Testis (tissue), 3 donors: ENCODE results near the gene COL1A2. TPM values are rescaled to one million over a fixed set of nuclear protein-coding genes. Genes with fewer than 3 reads are reported as not detected.

Source experiments
- DNase-seq: peaks from one replicate; pipeline ENCODE4 v3.0.0-alpha.2; 2019
- H3K27ac ChIP-seq, 2 donors: fragments of 200-600 bp; sonication (generic); one replicate each; pipeline ENCODE4 v1.5.1; 2019
- H3K27me3 ChIP-seq: fragments of 200-600 bp; sonication (generic); one replicate; pipeline ENCODE4 v1.5.1; 2019
- H3K36me3 ChIP-seq: fragments of 200-600 bp; sonication (generic); one replicate; pipeline ENCODE4 v1.5.1; 2017; ENCODE audit warnings: low read depth; ENCODE audit errors: missing control alignments
- H3K4me1 ChIP-seq: fragments of 200-600 bp; sonication (generic); one replicate; pipeline ENCODE4 v1.5.1; 2019
- H3K4me3 ChIP-seq, 2 donors: fragments of 200-600 bp; sonication (generic); one replicate each; pipeline ENCODE4 v1.5.1; 2017 to 2019
- H3K9me3 ChIP-seq: fragments of 200-600 bp; sonication (generic); one replicate; pipeline ENCODE4 v1.5.1; 2017
- POLR2A ChIP-seq: fragments of 450-650 bp; IDR thresholded peaks from one replicate; pipeline ENCODE4 v1.6.1; 2017; ENCODE audit warnings: antibody characterized with exemption, mild to moderate bottlenecking, moderate library complexity
- WGBS, 2 donors: methylation state at CpG; one replicate each; pipeline ENCODE4 v1.1.5; 2018; 5-methylcytosine and 5-hydroxymethylcytosine counted together
- intact Hi-C: fragments of 100-400 bp; cut with DNase I; formaldehyde crosslinking; loops from one replicate; pipeline ENCODE4 v1.15.1; 2023; ENCODE audit warnings: low total_unique reads
- polyA plus RNA-seq: library from polyadenylated mRNA; stranded (reverse); fragments of 350-450 nt; fragmentation: Illumina TruSeq; extraction: RNeasy Lipid Tissue Mini Kit (QIAGEN cat#74804); gene quantifications from one replicate; pipeline ENCODE4 v1.2.3, GENCODE V29; 2014; ENCODE audit warnings: low read depth, low replicate concordance; ENCODE audit not compliant: insufficient read depth
- total RNA-seq, 2 donors: library from RNA; depleted of rRNA; stranded (reverse); fragments of >200 nt; gene quantifications; one replicate each; pipeline ENCODE4 v1.2.3, GENCODE V29; 2016
- TF ChIP-seq, protein P1 (sequence below), 3 experiments: fragments of 450-650 bp in 2 of 3; fragments of 200-600 bp in 1 of 3; sonication (generic) in 1 of 3; IDR thresholded peaks; one replicate each; pipeline ENCODE4 v1.5.1; 2016 to 2019; ENCODE audit warnings: antibody characterized with exemption in 3 of 3, mild to moderate bottlenecking in 2 of 3, moderate library complexity in 1 of 3

The COL1A2 gene
- total and polyA plus RNA-seq, 3 donors from 2014 or later, result 465 to 979 (median 866) TPM

DNA sequence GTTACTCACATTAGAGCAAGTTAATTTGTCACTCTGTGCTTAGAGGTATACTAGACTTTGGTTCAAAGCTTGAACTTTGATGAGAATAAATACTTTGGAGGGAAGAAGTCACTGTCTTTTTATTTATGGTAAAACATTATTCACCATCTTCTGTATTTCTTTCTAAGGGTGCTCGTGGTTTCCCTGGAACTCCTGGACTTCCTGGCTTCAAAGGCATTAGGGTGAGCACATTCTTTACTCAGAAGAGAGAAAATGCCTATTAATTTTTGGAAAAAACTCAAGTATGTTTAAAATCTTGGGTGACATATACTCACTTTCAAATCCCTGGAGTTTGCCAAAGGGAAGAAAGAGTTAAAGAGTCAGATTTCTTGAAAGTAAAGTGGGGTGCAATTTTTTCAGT is 10.8 kb downstream of the COL1A2 start:
- H3K9me3 ChIP-seq, result no peaks in the 10 kb centered on the region
- no peak overlapping the region for H3K4me3 ChIP-seq
- 62 to 65% methylated on average over 1 of the region's 1 CpG for WGBS, 2 donors
- H3K36me3 ChIP-seq, result no peaks in the 10 kb centered on the region
- peaks cover 7% of the 10 kb centered on the region for H3K4me1 ChIP-seq
- H3K27me3 ChIP-seq, result no peaks in the 10 kb centered on the region
- no peak for DNase-seq
- intact Hi-C loops, result no loop called here
- no peak for TF ChIP-seq POLR2A
- TF ChIP-seq, protein P1, sequence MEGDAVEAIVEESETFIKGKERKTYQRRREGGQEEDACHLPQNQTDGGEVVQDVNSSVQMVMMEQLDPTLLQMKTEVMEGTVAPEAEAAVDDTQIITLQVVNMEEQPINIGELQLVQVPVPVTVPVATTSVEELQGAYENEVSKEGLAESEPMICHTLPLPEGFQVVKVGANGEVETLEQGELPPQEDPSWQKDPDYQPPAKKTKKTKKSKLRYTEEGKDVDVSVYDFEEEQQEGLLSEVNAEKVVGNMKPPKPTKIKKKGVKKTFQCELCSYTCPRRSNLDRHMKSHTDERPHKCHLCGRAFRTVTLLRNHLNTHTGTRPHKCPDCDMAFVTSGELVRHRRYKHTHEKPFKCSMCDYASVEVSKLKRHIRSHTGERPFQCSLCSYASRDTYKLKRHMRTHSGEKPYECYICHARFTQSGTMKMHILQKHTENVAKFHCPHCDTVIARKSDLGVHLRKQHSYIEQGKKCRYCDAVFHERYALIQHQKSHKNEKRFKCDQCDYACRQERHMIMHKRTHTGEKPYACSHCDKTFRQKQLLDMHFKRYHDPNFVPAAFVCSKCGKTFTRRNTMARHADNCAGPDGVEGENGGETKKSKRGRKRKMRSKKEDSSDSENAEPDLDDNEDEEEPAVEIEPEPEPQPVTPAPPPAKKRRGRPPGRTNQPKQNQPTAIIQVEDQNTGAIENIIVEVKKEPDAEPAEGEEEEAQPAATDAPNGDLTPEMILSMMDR (IDR thresholded peaks at IDR 0.05), result no peak
- no peak overlapping the region for H3K27ac ChIP-seq

DNA sequence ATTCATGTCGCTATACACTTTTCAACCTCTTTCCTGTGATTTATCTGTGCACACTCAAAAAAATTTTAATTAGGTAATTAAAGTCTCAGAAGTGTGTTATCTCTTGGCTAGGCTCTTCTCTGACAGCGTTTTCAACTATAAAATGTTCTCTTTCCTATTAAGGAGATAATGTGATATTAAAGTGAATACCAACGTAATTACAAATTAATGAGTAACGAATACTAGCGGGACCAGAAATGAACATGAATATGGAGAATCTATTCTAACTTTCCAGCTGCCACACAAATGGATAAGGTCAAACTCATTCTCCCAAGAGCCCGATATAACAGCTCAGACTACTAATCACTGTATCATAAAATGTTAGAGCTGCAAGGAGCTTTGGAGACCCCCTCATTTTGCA is 12.0 kb downstream of the COL1A2 start:
- TF ChIP-seq POLR2A, result no peak
- TF ChIP-seq, protein P1 (IDR thresholded peaks at IDR 0.05), result no peak
- intact Hi-C loops, result no loop called here

DNA sequence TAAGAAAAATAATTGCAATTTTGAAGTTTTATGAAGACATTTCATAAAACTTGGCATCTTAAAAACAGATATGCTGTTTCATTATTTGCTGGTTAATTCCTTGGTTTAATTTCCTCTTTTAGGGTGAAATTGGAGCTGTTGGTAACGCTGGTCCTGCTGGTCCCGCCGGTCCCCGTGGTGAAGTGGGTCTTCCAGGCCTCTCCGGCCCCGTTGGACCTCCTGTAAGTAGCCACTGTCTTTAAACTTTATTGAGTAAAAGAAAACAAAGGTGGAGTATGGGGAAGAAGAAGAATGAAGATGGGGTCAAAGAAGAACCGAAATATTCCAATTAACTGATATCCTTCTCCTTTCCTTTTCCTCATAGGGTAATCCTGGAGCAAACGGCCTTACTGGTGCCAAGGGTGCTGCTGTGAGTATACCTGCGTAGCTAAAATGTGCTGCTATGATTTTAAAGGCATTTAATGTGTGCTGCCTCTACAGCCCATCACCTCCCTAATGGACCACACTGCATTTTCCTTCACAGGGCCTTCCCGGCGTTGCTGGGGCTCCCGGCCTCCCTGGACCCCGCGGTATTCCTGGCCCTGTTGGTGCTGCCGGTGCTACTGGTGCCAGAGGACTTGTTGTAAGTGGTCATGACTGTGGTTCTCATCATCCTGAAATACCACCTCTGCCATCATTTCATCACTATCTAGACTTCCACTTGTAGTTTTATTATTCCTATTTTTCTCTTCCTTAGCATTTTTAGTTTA is 14.7 kb downstream of the COL1A2 start:
- peaks cover 6% of the 10 kb centered on the region for H3K4me1 ChIP-seq
- H3K9me3 ChIP-seq, result no peaks in the 10 kb centered on the region
- TF ChIP-seq POLR2A, result no peak
- TF ChIP-seq, protein P1 (IDR thresholded peaks at IDR 0.05), result no peak
- H3K36me3 ChIP-seq, result no peaks in the 10 kb centered on the region
- no peaks in the 10 kb centered on the region for H3K27me3 ChIP-seq
- intact Hi-C loops, result no loop called here
- H3K4me3 ChIP-seq, result no peak overlapping the region
- H3K27ac ChIP-seq, result peak overlapping the region in 1 of 2 donors; percentile 60
- no peak for DNase-seq
- 71 to 76% methylated on average over 15 of the region's 15 CpGs for WGBS, 2 donors

More for the DNA sequence above, 12.0 kb downstream of the COL1A2 start:
- Histone ChIP-seq H3K27me3 (no peaks in the 10 kb centered on the region), H3K27ac (no peak overlapping the region), H3K9me3 (no peaks in the 10 kb centered on the region), H3K4me3 (no peak overlapping the region), H3K4me1 (no peaks in the 10 kb centered on the region), H3K36me3 (no peaks in the 10 kb centered on the region)
- 57 to 65% methylated on average over 6 of the region's 6 CpGs for WGBS, 2 donors
- no peak for DNase-seq

DNA sequence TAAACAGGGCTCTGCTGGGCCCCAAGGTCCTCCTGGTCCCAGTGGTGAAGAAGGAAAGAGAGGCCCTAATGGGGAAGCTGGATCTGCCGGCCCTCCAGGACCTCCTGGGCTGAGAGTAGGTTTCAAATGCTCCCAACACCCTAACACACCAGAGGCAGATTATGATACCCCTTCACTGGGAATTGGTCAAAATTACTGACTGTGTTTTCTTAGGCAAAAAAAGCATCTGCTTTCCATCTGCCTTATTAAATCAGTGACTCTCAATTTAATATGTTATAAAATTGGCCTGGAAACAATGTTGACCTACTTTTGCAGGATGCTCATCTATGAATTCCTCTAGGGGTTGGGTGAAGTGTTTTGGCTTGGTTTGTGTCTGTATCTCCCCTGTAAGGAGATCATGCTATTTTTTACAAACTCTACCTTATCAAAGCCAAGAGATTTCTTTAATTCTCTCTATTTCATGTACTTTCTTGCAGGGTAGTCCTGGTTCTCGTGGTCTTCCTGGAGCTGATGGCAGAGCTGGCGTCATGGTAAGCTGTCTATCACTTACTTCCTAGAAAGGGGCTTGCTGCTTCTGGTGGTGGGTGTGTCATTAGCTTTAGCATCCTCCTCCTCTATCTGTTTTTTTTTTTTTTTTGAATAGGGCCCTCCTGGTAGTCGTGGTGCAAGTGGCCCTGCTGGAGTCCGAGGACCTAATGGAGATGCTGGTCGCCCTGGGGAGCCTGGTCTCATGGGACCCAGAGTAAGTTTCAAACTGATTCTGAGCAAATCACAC is 15.9 kb downstream of the COL1A2 start:
- Histone ChIP-seq H3K27me3 (no peaks in the 10 kb centered on the region), H3K4me3 (no peak overlapping the region), H3K36me3 (no peaks in the 10 kb centered on the region), H3K9me3 (no peaks in the 10 kb centered on the region), H3K4me1 (peaks cover 6% of the 10 kb centered on the region), H3K27ac (no peak overlapping the region)
- WGBS, 2 donors, result 61 to 76% methylated on average over 6 of the region's 6 CpGs
- TF ChIP-seq, protein P1 (IDR thresholded peaks at IDR 0.05), result no peak
- no peak for TF ChIP-seq POLR2A
- intact Hi-C loops, result no loop called here
- DNase-seq, result no peak
